GM18507 (cell line): ENCODE results near the gene LYRM7.

Experiments used
- DNase-seq: peaks from one replicate; pipeline ENCODE4 v3.0.0; 2011; ENCODE audit warnings: low read depth; ENCODE audit not compliant: insufficient read length; ENCODE audit errors: extremely low spot score
- FAIRE-seq: peaks from 2 replicates; lab custom pipeline; 2011; peaks lifted over from hg19 to GRCh38; lab: Jason Lieb, UNC

LYRM7 gene

DNA sequence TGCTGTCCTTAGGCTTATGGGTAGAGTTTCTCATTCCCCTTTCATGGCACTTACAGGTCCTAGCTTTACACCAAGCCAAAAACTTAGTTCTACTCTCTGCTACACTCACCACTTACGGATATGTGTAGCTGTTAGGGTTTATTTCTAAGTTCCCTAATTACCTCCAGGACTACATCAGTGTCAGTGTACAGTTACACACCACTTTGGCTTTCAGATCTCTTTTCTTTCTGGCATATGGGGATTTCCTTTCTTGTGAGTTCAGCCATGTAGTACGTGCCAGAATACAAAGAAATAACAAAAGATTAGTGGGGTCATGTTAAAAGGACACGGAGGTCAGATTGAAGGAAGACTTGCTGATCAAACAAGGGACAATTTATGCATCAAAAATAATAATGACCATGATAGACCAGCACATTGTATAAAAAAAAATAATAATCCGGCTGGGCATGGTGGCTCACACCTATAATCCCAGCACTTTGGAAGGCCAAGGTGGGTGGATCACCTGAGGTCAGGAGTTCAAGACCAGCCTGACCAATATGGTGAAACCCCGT is 41.8 kb downstream of the LYRM7 start:
- FAIRE-seq (peak; percentile 98), DNase-seq (peak; percentile 40)

DNA sequence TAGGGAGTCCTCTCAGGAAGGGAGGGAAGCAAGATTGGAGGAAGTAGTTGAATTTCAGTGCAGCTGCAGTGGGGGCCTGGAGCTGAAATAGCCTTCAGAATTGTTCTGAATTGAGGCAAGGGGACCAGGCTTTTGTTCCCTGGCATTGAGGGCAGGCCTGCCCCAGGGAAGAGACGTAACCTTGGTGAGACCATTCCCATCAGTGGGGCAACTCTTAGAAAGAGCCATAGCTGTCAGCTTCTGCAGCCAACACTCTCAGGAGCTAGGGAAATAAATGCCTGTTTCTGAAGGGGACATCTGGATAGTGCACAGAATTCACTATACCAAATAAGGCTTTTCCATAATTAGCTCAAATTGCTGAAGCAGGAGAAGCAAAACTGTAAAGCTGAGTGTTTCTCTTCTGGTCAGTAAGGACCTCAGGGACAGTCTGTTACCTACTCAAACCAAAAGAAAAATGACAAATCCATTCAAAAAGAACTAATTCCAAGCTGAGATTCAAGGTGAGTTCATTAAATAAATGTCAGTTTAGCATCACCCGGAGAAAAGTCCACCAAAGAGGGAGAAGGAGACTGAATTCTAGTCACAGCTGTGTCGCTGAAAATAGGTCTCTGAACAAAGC is 44.0 kb downstream of the LYRM7 start:
- peak; percentile 29 for FAIRE-seq
- DNase-seq = no peak

DNA sequence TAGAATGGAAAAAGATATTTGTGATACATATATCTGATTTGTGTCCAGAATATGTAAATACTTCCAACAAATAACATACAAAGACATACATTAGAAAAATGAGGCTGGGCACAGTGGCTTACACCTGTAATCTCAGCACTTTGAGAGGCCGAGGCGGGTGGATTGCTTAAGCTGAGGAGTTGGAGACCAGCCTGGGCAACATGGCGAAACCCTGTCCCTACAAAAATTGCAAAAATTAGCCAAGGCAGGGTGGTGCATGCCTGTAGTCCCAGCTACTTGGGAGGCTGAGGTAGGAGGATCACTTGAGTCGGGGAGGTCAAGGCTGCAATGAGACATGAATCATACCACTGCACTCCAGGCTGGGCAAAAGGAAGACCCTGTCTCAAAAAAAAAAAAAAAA is 47.0 kb downstream of the LYRM7 start:
- no peak for DNase-seq
- FAIRE-seq = no peak

DNA sequence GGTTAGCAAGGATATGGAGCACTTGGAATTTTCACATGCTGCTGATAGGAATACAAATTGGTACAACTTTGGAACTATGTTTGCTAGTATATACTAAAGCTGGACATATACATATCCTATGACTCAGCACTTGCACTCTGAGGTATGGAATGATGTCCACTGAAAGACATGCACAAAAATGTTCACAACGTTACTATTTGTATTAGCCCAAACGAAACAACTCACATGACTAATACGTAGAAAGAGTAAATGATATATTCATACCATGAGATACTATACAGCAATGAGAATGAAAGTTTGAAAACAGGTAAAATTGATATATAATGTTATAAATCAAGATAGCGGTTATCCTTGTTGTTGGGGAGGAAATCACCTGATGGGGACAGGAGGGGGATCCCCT is 47.6 kb downstream of the LYRM7 start:
- FAIRE-seq = peak; percentile 67
- no peak for DNase-seq

DNA sequence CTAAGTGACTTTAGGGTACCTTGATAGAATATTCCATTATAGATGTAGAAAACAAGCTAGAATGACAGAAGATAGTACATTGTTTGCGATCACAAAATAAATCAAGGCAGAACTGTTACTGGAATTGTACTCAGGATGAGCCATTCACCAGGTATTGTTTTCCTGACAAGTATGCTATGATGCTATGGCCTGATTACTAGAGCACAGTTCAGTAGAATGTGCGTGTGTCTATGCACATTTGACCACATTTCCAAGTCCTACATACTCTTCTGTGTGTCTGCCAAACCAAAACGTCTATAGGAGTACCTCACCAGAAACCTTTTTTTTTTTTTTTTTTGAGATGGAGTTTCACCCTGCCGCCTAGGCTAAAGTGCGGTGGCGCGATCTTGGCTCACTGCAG is 49.8 kb downstream of the LYRM7 start:
- DNase-seq (no peak), FAIRE-seq (no peak)

DNA sequence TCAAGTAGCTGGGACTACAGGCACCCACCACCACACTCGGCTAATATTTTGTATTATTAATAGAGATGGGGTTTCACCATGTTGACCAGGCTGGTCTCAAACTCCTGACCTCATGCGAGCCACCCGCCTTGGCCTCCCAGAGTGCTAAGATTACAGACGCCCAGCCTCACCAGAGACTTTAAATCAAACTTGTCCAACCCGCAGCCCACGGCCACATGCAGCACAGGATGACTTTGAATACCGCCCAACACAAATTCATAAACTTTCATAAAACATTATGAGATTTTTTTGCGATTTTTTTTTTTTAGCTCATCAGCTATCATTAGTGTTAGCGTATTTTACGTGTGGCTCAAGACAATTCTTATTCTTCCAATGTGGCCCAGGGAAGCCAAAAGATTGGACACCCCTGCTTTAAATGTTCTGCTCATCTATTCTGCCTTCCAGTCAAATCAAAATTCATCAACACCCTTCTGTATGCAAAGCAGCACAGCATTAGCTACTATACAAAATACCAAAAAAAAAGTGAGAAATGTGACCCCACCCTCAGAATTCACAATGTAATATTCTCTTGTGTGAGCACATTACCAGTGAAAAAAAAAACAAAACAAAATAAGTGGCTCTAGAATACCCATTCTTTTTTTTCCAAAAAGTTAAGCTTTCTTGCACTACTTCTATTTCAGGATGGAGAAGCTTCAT is 50.4 kb downstream of the LYRM7 start:
- DNase-seq (no peak), FAIRE-seq (no peak)

DNA sequence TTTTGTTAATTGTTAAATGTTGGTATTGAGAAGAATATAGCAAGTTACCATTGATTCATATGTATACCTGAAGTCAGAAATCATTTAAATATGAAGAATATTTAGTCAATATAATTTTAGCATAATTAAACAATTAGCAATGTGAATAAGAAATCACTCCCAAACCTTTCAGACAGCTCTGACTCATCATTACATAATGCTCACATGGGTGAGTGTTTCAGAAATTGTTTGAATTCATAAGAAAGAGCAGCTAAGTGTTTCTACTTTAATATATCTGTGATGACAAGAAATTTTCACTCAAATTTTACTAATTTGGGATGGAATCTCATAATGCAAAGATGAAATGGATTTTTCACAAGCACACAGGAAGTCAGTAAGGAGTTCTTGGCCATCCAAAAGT is 51.1 kb downstream of the LYRM7 start:
- FAIRE-seq (peak; percentile 18), DNase-seq (no peak)

DNA sequence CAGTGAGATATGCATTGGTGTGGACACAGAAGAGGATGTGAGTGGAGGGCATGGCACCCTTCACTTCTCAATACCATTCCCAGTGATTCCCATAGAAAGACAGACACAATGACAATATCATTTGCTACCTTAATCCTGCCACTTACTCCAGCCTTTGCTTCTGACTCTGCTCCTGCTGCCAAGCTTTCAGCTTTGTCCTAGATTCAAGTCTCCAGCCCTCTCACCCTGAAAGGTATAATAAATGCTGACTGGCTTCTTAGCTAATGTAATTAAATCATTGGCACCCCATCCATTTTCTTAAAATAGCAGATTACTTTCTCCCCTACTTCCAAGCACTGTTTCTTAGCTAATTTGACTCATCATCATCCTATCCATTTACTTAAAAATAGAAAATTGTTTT is 52.0 kb downstream of the LYRM7 start:
- DNase-seq = no peak
- no peak for FAIRE-seq

DNA sequence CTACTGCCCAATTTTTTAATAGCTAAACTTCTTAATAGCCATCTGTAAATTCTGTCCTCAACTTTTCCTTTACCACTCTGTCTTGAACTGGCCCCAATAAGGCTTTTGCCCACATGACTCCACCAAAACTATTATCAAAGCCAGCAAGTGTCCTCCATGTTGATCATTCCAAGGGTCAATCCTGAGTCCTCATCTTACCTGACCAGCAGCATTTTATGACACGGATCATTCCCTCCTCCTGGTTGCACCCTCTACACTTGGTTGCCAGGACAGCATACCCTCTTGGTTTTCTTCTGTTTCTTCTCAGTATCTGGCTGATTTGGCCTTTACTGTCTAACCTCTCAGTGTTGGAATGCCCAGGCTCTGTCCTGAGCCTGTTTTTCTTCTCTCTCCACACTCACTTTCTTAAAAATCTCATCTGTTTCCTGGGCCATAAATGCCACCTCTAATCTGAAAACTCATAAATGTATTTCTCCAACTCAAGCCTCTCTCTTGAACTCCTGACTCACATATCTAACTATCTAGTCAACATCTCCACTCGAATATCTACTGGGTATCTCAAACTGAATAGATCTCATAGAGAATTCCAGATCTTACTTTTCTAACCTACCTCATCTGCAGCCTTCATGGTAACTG is 53.1 kb downstream of the LYRM7 start:
- DNase-seq = no peak
- no peak for FAIRE-seq

DNA sequence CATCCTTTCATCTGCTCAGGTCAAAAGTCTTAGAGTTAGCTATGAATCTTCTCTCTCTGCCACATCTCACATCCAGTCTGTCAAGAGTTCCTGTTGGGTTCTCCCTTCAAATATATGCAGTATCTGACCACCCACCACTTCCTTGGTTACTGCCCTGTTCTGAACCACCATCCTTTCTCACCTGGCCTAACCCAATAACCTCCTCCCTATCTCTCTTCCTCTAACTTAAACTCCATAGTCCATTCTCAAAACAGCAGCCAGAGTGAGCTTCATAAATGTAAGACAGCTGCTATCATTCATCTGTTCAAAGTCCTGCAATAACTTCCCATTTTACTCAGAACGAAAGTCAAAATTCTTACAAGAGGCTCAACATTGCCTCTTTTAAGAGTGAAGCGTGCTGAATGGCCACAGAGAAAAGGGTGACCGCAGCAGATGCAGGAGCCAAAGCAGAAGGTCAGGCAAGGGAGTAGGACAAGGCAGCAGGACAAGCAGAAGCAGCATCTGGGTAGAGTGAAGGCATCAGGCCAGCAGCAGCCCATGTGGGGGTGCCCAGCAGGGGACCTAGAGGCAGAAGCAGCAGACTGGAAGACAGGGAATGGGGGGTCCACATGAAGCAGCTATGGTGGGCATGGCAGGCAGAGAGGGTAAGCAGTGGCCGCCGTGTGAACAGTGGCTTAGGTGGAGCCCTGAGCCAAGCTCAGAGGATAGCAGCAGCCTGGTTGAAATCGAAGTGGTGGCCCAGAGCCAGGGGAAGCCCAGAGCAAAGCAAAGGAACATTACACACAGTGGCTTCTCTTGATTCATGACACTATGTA is 53.9 kb downstream of the LYRM7 start:
- FAIRE-seq (peak; percentile 100), DNase-seq (peak; percentile 28)

DNA sequence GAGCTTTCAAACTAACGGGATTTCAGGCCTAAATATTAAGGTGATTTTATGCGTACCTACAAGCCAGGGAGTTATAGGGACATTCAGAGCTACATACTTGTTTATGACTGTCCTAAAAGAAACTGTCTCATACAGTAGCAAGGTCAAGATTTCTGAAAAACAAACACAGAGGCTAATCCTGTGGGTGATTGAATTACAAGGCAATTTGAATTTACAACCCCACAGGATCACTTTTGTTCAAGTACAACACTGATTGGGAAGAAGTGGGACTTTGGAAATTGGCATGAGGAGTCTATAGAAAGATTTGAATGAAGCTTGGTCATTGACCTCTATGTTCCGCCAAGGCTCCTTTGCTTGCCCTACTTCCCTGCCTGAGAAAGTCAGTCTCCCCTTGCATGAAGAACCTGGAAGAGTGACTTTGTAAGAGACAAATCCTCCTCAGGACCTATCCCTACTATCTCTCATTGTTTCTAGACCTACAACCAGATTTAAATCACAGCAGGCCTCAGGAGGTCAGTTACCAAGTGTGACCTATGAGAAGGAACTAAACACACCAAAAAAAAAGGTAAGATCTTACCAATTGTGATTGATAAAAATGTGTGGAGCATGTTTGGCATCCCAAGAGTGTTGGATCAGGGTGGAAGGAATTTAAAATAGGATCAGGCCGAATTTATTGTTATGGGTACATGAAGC is 54.7 kb downstream of the LYRM7 start:
- FAIRE-seq (peak; percentile 21), DNase-seq (no peak)

DNA sequence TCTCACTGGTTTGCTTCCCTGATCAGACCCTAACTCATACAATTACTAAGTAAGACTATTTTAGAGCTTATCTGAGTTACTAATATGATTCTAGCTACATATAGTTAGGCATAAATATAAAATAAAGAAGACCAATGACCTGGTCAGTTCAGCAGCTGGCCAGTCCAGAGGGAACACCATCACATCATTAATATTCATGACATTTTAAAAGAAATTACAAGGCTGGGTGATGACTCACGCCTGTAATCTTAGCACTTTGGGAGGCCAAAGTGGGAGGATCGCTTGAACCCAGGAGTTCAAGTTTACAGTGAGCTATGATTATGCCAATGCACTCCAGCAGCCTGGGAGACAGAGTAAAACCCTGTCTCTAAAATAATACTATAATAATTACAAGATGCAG is 56.2 kb downstream of the LYRM7 start:
- FAIRE-seq (no peak), DNase-seq (no peak)

DNA sequence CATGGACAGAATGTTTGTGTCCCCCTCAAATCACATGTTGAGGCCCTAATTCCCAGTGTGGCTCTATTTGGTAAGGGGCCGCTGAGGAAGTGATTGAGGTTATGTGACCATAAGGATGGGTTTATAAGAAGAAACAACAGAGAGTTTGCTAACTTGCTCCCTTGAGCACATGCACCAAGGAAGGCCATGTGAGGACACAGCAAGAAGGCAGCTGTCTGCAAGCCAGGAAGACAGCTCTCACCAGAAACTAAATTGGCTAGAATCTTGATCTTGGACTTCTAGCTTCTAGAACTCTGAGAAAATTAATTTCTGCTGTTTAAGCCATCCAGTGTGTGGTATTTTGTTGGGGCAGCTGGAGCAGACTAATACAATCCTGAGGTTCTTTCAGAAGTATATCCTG is 57.9 kb downstream of the LYRM7 start:
- FAIRE-seq (no peak), DNase-seq (no peak)

DNA sequence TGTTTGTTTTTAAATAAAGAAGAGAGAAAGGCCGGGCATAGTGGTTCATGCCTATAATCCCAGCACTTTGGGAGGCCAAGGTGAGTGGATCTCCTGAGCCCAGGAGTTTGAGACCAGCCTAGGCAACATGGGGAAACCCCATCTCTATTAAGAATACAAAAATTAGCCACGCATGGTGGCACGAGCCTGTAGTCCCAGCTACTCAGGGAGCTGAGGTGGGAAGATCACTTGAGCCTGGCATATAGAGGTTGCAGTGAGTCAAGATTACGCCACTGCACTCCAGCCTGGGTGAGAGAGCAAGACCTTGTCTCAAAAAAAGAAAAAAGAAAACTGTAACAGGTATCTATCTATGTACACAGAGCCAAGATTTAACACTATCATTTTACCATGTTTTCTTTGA is 58.9 kb downstream of the LYRM7 start:
- DNase-seq (no peak), FAIRE-seq (peak; percentile 21)

DNA sequence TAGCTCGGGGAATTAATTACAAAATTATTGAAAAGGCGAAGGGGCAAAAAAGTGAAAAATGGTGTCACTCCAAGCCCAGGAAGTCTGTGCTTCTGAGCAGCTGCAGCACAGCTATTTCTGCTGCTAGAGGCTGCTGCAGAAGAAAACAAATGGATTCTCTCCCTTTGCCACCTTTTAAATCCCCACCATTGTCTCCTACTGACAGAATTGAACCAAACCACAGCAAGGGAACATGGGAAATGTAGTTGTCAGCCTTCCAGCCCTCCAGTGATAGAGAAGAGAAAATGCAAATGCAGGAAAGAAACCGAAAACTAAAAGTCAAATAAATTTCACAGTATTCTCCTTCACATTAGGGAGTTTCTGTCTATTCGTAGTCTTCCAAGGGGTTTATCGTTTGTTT is 59.7 kb downstream of the LYRM7 start:
- peak; percentile 94 for FAIRE-seq
- no peak for DNase-seq

DNA sequence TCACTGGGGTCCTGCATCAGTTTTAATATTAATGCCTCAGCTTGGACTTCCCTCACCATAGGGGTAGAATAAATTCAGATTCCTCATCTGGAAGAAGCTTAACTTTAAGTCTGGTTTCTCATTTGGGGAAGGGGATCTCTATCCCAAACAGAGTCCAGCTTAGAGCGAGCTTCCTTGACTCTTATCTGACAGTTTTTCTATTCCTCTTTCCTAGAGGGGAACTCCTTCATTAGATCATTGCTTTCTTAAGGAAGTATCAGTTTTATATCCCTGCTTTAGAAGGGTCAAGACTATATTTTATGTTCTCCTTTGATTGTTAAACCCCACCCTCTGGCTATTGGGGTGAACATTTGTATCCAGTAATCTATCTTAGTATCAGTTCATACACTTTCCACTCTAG is 68.9 kb downstream of the LYRM7 start:
- DNase-seq (no peak), FAIRE-seq (peak; percentile 50)

DNA sequence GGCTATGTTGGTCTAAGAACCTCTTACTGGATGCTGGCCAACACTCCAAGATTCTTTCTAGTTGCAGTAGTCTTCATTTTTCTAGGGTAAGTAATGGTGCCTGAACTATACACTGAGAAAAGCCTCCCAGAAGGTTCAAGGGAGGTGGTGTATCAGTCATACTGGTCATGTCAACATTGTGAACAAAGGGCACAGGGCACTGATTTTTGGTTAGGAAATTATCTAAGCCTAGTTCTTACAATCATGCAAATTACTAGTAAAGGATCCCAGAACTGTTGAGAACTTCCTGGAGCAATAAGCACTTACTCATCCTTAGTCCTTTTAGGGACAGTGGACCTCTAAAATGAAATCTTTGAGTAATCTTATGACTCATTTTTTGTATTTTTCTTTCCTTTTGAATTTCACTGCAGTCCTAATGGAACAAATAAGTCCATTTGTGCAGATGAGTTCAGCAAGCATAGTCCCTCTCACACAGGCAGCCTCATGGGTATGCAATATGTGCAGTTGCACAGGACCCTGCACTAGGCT is 72.0 kb downstream of the LYRM7 start:
- peak; percentile 45 for FAIRE-seq
- DNase-seq = no peak

DNA sequence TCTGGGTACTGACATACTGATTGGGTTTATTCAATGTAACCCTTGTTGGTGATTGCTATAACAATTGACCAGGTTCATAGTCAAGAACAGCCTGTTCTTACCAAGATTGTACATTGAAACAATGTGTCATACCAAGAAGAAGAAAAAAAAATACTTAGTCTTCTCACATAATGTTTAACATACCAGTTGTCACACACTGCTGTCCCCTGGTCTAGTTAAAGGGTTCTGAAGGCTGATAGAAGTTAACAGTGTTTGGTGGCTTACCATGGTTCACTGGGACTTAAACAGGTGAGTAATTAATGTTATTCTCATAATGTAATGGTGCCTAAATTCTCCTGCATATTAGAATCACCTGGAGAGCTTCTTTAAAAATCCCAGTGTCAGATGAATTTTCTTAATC is 74.6 kb downstream of the LYRM7 start:
- peak; percentile 70 for FAIRE-seq
- DNase-seq = no peak

DNA sequence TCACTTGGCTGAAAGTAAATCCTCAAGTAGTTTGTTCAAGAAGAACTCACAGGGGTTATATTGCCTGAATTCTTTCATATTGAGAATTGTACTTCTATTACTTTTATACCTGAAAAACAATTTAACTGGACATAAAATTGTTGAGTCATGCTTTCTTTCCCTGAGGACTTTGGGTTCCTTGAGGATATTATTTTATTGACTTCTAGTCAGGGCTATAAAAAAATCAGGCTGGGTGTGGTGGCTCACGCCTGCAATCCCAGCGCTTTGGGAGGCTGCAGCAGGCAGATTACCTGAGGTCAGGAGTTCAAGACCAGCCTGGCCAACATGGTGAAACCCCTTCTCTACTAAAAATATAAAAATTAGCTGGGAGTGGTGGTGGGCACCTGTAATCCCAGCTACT is 75.2 kb downstream of the LYRM7 start:
- FAIRE-seq (no peak), DNase-seq (no peak)
